ENCODE data around the gene ANO2. TPM values are rescaled to one million over a fixed set of nuclear protein-coding genes. Genes with fewer than 3 reads are reported as not detected.
"Not testable (repeated sequence)": the region's sequence is repeated elsewhere in the genome, so short reads cannot be mapped to it uniquely, and the experiment has no call there.

Gene ANO2
- total RNA-seq, 6 experiments from 2014 or later = 0.15 to 0.51 (median 0.25) TPM; not detected in 3

DNA sequence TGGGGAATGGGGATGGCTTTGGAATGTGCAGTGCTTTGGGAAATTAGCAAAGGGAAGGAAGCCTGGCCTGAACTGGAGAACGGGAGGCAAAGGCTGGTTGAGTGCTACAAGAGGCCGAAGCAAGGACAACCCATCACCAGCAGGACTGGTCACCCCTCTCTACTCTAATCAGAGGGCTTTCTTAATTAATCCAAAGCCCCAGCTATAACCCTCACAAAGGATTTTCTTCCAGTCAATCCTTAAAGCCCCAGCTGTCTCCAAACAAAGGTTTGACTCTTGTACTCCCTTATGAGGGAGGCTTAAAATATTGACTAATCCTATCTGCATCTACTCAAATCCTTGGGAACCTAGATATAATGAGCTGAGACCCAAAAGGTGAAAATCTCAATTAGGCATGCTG lies 256.8 kb downstream of the ANO2 start:
- Mint-ChIP-seq H3K27me3 (ENCODE audit: insufficient read depth) (peaks cover 5% of the 10 kb centered on the region), H3K27ac (no peak overlapping the region), H3K4me1 (ENCODE audit: low read depth) (no peaks in the 10 kb centered on the region), H3K9me3 (no peaks in the 10 kb centered on the region; the same call in 1 of the 2 replicates), H3K36me3 (ENCODE audit: low read depth) (no peaks in the 10 kb centered on the region), H3K4me3 (no peak overlapping the region)
- TF ChIP-seq, protein P1, sequence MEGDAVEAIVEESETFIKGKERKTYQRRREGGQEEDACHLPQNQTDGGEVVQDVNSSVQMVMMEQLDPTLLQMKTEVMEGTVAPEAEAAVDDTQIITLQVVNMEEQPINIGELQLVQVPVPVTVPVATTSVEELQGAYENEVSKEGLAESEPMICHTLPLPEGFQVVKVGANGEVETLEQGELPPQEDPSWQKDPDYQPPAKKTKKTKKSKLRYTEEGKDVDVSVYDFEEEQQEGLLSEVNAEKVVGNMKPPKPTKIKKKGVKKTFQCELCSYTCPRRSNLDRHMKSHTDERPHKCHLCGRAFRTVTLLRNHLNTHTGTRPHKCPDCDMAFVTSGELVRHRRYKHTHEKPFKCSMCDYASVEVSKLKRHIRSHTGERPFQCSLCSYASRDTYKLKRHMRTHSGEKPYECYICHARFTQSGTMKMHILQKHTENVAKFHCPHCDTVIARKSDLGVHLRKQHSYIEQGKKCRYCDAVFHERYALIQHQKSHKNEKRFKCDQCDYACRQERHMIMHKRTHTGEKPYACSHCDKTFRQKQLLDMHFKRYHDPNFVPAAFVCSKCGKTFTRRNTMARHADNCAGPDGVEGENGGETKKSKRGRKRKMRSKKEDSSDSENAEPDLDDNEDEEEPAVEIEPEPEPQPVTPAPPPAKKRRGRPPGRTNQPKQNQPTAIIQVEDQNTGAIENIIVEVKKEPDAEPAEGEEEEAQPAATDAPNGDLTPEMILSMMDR (IDR thresholded peaks at IDR 0.05) = no peak
- no peak for DNase-seq

DNA sequence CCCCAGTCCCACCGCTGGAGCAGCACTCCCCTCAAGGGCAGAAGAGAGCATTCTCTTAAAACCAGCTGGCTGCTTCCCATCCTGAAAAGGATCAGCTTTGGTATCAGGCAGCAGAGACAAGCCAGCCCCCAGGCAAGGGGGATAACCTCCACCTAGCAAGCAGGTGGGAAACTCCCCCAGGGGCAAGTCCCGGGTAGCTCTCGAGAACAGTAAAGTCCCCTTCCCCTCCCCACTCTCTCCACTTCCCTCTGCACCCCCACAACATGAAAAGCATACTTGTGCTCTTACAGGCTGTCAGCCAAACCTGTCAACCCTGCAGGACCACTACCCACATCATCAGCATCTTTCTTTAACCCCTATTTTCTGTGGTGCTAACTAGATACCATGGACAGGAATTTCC lies 259.1 kb downstream of the ANO2 start:
- Mint-ChIP-seq H3K27ac (no peak overlapping the region), H3K9me3 (no peaks in the 10 kb centered on the region), H3K4me1 (ENCODE audit: low read depth) (no peaks in the 10 kb centered on the region), H3K4me3 (no peak overlapping the region), H3K27me3 (ENCODE audit: insufficient read depth) (peaks cover 16% of the 10 kb centered on the region), H3K36me3 (ENCODE audit: low read depth) (no peaks in the 10 kb centered on the region)
- TF ChIP-seq, protein P1 (IDR thresholded peaks at IDR 0.05) = no peak
- no peak for DNase-seq

DNA sequence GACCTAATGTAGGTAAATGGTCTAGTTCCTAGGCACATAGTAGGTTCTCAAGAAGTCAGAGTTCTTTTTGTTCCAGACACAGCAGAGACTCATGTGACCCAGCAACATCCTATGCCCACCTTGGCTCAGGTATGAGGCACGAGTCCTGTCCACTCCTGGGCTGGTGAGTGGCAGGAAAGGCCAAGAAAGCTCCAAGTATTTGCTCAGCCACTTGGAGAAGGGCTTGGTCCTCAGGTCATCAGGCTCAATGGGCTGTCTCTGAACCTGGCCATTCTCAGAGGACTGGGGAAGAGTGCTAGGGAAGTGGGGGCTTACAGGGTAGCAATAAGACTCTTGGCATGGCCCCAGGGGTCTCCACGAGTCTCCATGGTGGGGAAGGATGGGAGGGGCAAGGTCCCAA lies 260.1 kb downstream of the ANO2 start:
- no peak for DNase-seq
- no peak overlapping the region for H3K4me3 Mint-ChIP-seq
- H3K36me3 Mint-ChIP-seq (ENCODE audit: low read depth) = no peaks in the 10 kb centered on the region
- TF ChIP-seq, protein P1 (IDR thresholded peaks at IDR 0.05) = no peak
- H3K27ac Mint-ChIP-seq = no peak overlapping the region
- H3K9me3 Mint-ChIP-seq = no peaks in the 10 kb centered on the region
- peaks cover 24% of the 10 kb centered on the region for H3K27me3 Mint-ChIP-seq (ENCODE audit: insufficient read depth)
- H3K4me1 Mint-ChIP-seq (ENCODE audit: low read depth) = no peaks in the 10 kb centered on the region

DNA sequence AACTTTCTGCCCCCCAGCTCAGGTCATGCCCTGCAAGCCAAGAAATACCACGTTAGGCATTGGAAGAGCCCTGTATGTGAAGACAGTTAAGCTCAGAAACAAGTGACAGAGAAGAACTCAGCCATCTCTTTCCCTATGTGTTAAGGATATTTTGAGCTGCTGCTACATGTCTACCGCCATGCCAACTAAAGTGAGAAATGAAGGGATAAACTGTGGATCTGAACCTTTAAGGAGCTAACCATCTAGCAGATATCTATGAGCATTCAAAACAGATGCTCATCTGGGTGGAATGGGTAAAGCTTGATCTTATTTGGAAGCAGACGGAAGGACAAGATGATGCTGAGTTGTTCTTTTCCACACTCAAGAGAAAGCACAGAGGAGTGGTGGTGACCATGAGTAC lies 262.5 kb downstream of the ANO2 start:
- H3K4me1 Mint-ChIP-seq (ENCODE audit: low read depth) = no peaks in the 10 kb centered on the region
- no peak overlapping the region for H3K4me3 Mint-ChIP-seq
- DNase-seq = no peak
- peaks cover 30% of the 10 kb centered on the region for H3K27me3 Mint-ChIP-seq (ENCODE audit: insufficient read depth)
- H3K36me3 Mint-ChIP-seq (ENCODE audit: low read depth) = no peaks in the 10 kb centered on the region
- no peaks in the 10 kb centered on the region for H3K9me3 Mint-ChIP-seq
- no peak overlapping the region for H3K27ac Mint-ChIP-seq
- TF ChIP-seq, protein P1 (IDR thresholded peaks at IDR 0.05) = no peak

DNA sequence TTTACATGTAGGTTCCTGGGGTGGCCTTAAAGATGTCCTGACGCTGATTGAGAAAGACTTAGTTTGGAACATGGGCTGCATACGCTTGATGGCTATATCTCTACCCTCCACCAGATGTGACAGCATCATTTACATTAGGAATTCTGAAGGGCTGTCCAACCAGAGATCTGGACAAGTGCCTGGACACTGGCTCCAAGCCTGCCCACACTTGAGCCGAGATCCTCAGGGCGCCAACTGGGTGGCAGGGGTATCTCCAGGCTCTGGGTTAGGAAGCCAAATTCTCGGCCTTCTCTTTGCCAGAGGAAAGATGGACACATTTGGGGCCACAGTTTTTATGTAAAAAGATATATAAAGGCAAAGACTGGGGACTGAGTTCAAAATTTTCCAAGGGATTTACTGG lies 266.9 kb downstream of the ANO2 start:
- no peak for DNase-seq
- TF ChIP-seq, protein P1 (IDR thresholded peaks at IDR 0.05) = no peak
- H3K4me1 Mint-ChIP-seq (ENCODE audit: low read depth) = no peaks in the 10 kb centered on the region
- peaks cover 38% of the 10 kb centered on the region for H3K27me3 Mint-ChIP-seq (ENCODE audit: insufficient read depth)
- no peak overlapping the region for H3K4me3 Mint-ChIP-seq
- H3K36me3 Mint-ChIP-seq (ENCODE audit: low read depth) = no peaks in the 10 kb centered on the region
- H3K27ac Mint-ChIP-seq = no peak overlapping the region
- H3K9me3 Mint-ChIP-seq = no peaks in the 10 kb centered on the region

DNA sequence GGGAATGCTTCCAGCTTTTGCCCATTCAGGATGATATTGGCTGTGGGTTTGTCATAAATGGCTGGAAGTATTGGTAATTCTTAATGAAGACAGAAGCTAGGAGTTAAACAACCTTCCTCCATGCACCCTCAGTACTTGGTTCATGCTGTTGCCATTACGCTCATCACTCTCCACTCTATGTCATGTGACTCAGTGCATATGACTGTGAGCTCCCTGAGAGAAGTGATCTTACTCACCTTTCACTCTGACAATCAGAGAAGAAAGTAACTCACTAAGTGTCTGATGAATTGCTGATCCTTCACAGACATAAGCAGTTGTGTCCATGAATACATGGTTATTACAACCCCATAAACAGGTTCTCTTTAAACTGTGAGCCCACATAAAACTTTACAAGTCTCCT lies 275.4 kb downstream of the ANO2 start:
- H3K4me1 Mint-ChIP-seq (ENCODE audit: low read depth) = peaks cover 21% of the 10 kb centered on the region
- H3K9me3 Mint-ChIP-seq; H3K4me3 Mint-ChIP-seq; DNase-seq; H3K36me3 Mint-ChIP-seq (ENCODE audit: low read depth); H3K27me3 Mint-ChIP-seq (ENCODE audit: insufficient read depth); H3K27ac Mint-ChIP-seq: not testable (repeated sequence)

Measured in HFFc6 (cell line).